GM06990 (cell line): Measurements from ENCODE around the gene TSGA10IP.

Source experiments
- DNase-seq: peaks from one replicate; pipeline ENCODE4 v3.0.0-alpha.2; 2011; ENCODE audit not compliant: insufficient read length; ENCODE audit errors: extremely low read depth
- H3K27me3 ChIP-seq: replicated peaks from 2 replicates; pipeline ENCODE4 v1.6.0; 2011; ENCODE audit warnings: low read length; ENCODE audit not compliant: control insufficient read depth, insufficient read depth
- H3K36me3 ChIP-seq: 2 replicates; pipeline ENCODE4 v1.5.1; 2011; ENCODE audit warnings: low read length; ENCODE audit not compliant: control insufficient read depth, insufficient read depth
- H3K4me3 ChIP-seq: replicated peaks from 2 replicates; pipeline ENCODE4 v1.5.1; 2011; ENCODE audit warnings: low read depth, mild to moderate bottlenecking, control low read depth, low read length
- TF ChIP-seq, protein P1 (sequence below): IDR thresholded peaks from 2 replicates; pipeline ENCODE4 v1.5.1; 2011; ENCODE audit warnings: low read length, control low read depth, mild to moderate bottlenecking, inconsistent platforms; ENCODE audit not compliant: insufficient read depth, poor library complexity, severe bottlenecking

TSGA10IP gene

DNA sequence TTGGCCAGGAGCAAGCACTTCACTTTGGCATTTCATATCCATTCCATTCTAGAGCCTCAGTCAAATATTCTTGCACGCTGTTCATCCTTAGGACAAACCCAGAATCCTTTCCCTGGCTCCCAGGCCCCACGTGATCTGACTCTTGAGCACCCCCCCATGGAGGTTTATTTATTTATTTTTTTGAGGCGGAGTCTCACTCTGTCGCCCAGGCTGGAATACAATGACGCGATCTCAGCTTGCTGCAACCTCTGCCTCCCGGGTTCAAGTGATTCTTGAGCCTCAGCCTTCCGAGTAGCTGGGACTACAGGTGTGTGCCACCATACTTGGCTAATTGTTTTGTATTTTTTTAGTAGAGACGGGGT, 12.7 kb upstream of the TSGA10IP start:
- Histone ChIP-seq H3K4me3 (no peak overlapping the region), H3K36me3 (no peaks in the 10 kb centered on the region), H3K27me3 (no peaks in the 10 kb centered on the region)
- DNase-seq = no peak
- TF ChIP-seq, protein P1, sequence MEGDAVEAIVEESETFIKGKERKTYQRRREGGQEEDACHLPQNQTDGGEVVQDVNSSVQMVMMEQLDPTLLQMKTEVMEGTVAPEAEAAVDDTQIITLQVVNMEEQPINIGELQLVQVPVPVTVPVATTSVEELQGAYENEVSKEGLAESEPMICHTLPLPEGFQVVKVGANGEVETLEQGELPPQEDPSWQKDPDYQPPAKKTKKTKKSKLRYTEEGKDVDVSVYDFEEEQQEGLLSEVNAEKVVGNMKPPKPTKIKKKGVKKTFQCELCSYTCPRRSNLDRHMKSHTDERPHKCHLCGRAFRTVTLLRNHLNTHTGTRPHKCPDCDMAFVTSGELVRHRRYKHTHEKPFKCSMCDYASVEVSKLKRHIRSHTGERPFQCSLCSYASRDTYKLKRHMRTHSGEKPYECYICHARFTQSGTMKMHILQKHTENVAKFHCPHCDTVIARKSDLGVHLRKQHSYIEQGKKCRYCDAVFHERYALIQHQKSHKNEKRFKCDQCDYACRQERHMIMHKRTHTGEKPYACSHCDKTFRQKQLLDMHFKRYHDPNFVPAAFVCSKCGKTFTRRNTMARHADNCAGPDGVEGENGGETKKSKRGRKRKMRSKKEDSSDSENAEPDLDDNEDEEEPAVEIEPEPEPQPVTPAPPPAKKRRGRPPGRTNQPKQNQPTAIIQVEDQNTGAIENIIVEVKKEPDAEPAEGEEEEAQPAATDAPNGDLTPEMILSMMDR = no peak

- H3K27me3 ChIP-seq = no peaks in the 10 kb centered on the region
- no peaks in the 10 kb centered on the region for H3K36me3 ChIP-seq
- TF ChIP-seq, protein P1 = no peak
- H3K4me3 ChIP-seq = no peak overlapping the region
- no peak for DNase-seq
These were observed 11.3 kb upstream of the TSGA10IP start for GRCh38 chr11:65934014-65934413.

GRCh38 chr11:65937766-65938165, 7.5 kb upstream of the TSGA10IP start:
- Histone ChIP-seq H3K27me3 (no peaks in the 10 kb centered on the region), H3K4me3 (no peak overlapping the region), H3K36me3 (no peaks in the 10 kb centered on the region)
- TF ChIP-seq, protein P1 = no peak
- DNase-seq = no peak

- Histone ChIP-seq H3K4me3 (no peak overlapping the region), H3K27me3 (no peaks in the 10 kb centered on the region), H3K36me3 (no peaks in the 10 kb centered on the region)
- TF ChIP-seq, protein P1 = no peak
- no peak for DNase-seq
These were observed 3.5 kb upstream of the TSGA10IP start for GRCh38 chr11:65941720-65942310.

- TF ChIP-seq, protein P1 = no peak
- no peak overlapping the region for H3K4me3 ChIP-seq
- no peak for DNase-seq
These were observed 2.7 kb upstream of the TSGA10IP start for GRCh38 chr11:65942531-65942930.

GRCh38 chr11:65944191-65944590, 1.1 kb upstream of the TSGA10IP start:
- no peak overlapping the region for H3K4me3 ChIP-seq
- H3K36me3 ChIP-seq = no peaks in the 10 kb centered on the region
- TF ChIP-seq, protein P1 = no peak
- no peaks in the 10 kb centered on the region for H3K27me3 ChIP-seq
- DNase-seq = no peak

More at GRCh38 chr11:65942531-65942930, 2.7 kb upstream of the TSGA10IP start:
- Histone ChIP-seq H3K36me3 (no peaks in the 10 kb centered on the region), H3K27me3 (no peaks in the 10 kb centered on the region)
